Lung (tissue), 12 donors: ENCODE data around the gene DNASE1L2. TPM values are rescaled to one million over a fixed set of nuclear protein-coding genes. Genes with fewer than 3 reads are reported as not detected.

Experiments used
- ATAC-seq: fragments of 200-7000 bp; cut with Tn5 transposase; one replicate; pipeline ENCODE4 v1.9.1; 2020; ENCODE audit warnings: moderate number of reproducible peaks; ENCODE audit not compliant: insufficient read depth, low FRiP score
- DNase-seq, 3 donors: peaks; one replicate each; pipeline ENCODE4 v3.0.0-alpha.2; 2013 to 2017
- H3K27ac ChIP-seq, 2 donors: one replicate each; pipeline ENCODE4 v1.5.1; 2013; ENCODE audit warnings: mild to moderate bottlenecking in 2 of 2, moderate library complexity in 2 of 2, control low read depth in 1 of 2, inconsistent platforms in 1 of 2, low read depth in 1 of 2, low read length in 1 of 2
- H3K27me3 ChIP-seq, 3 donors: one replicate each; pipeline ENCODE4 v1.5.1; 2013; ENCODE audit warnings: low read length in 2 of 3; ENCODE audit not compliant: control insufficient read depth in 3 of 3, insufficient read depth in 3 of 3
- H3K36me3 ChIP-seq, 4 donors: one replicate each; pipeline ENCODE4 v1.5.1; 2013; ENCODE audit warnings: low read length in 4 of 4, mild to moderate bottlenecking in 1 of 4, moderate library complexity in 1 of 4; ENCODE audit not compliant: control insufficient read depth in 4 of 4, insufficient read depth in 4 of 4
- H3K4me1 ChIP-seq, 5 donors: one replicate each; pipeline ENCODE4 v1.5.1; 2013; ENCODE audit warnings: low read length in 5 of 5, mild to moderate bottlenecking in 2 of 5, moderate library complexity in 1 of 5; ENCODE audit not compliant: control insufficient read depth in 5 of 5, insufficient read depth in 5 of 5
- H3K4me3 ChIP-seq: one replicate; pipeline ENCODE4 v1.5.1; 2013; ENCODE audit warnings: mild to moderate bottlenecking, control low read depth, moderate library complexity
- H3K9ac ChIP-seq, 2 donors: one replicate each; pipeline ENCODE4 v1.5.1; 2013; ENCODE audit warnings: low read length in 2 of 2, control low read depth in 1 of 2; ENCODE audit not compliant: insufficient read depth in 1 of 2
- H3K9me3 ChIP-seq, 4 donors: one replicate each; pipeline ENCODE4 v1.5.1; 2013; ENCODE audit warnings: low read length in 3 of 4, mild to moderate bottlenecking in 1 of 4, moderate library complexity in 1 of 4; ENCODE audit not compliant: control insufficient read depth in 4 of 4, insufficient read depth in 3 of 4
- CTCF ChIP-seq: IDR thresholded peaks from 2 replicates; pipeline ENCODE4 v1.5.1; 2012; ENCODE audit warnings: mild to moderate bottlenecking; ENCODE audit errors: control extremely low read depth, extremely low read depth
- WGBS, 2 donors: extraction: QIAGEN DNeasy Blood & Tissue Kit; methylation state at CpG; one replicate each; pipeline ENCODE4 v1.1.7; 2013; 5-methylcytosine and 5-hydroxymethylcytosine counted together
- polyA plus RNA-seq, 2 donors: library from polyadenylated mRNA; stranded (reverse); fragments of 200-250 nt; gene quantifications; one replicate each; pipeline ENCODE4 v1.2.1, GENCODE V29; 2013
- total RNA-seq, 2 donors: library from RNA; depleted of rRNA in 1 of 2; stranded (reverse); fragments of >200 nt in 1 of 2; gene quantifications; one replicate each; pipeline ENCODE4 v1.2.1, GENCODE V29; 2014 to 2021
- donor health status: control.
- donor health status: control.
- donor health status: Bipolar disorder and iron deficiency.
- donor health status: healthy.
- donor health status: DM: yes; HTN: yes; CAD: no.

DNASE1L2 gene
- total and polyA plus RNA-seq, 4 donors, result 0.65 to 1.0 (median 0.70) TPM

- no peaks in the 10 kb centered on the region for H3K27me3 ChIP-seq
- 2% methylated on average over 83 to 88 of the region's 88 CpGs for WGBS, 2 donors
- peaks cover 0 to 18% (median 5%) of the 10 kb centered on the region in 5 donors for H3K4me1 ChIP-seq
- H3K9me3 ChIP-seq, result no peaks in the 10 kb centered on the region
- TF ChIP-seq CTCF, result peak; percentile 78
- peak; percentile 95 to 98 (median 97) for DNase-seq
- peaks cover 15 to 25% (median 20%) of the 10 kb centered on the region in 4 donors for H3K36me3 ChIP-seq
- peak within 1 kb of the TSS; percentile 87 to 96 for H3K27ac ChIP-seq
- H3K9ac ChIP-seq, result peak within 1 kb of the TSS; percentile 37 to 58
- peak within 1 kb of the TSS; percentile 71 for H3K4me3 ChIP-seq
- ATAC-seq, result peak; percentile 98
Observed at GRCh38 chr16:2251296-2252111, 15.3 kb downstream of the DNASE1L2 start, which contains the start of gene ECI1. Gene ECI1, minus strand, starts transcription at chr16:2251587. Its CDS starts 21 bp downstream, at chr16:2251566.

GRCh38 chr16:2252806-2253148 is 16.5 kb downstream of the DNASE1L2 start:
- ATAC-seq, result no peak
- Histone ChIP-seq H3K27ac (no peak overlapping the region), H3K4me3 (no peak overlapping the region), H3K27me3 (no peaks in the 10 kb centered on the region), H3K9me3 (no peaks in the 10 kb centered on the region), H3K4me1 (peaks cover 0 to 18% (median 5%) of the 10 kb centered on the region in 5 donors), H3K9ac (peak overlapping the region in 1 of 2 donors; percentile 23), H3K36me3 (peaks cover 18 to 34% (median 27%) of the 10 kb centered on the region in 4 donors)
- no peak for TF ChIP-seq CTCF
- no peak for DNase-seq
- 96 to 97% methylated on average over 7 of the region's 7 CpGs for WGBS, 2 donors

- 92 to 94% methylated on average over 11 of the region's 11 CpGs for WGBS, 2 donors
- Histone ChIP-seq H3K27ac (no peak overlapping the region), H3K9me3 (no peaks in the 10 kb centered on the region), H3K4me3 (no peak overlapping the region), H3K4me1 (peaks cover 0 to 18% (median 5%) of the 10 kb centered on the region in 5 donors), H3K27me3 (no peaks in the 10 kb centered on the region), H3K36me3 (peaks cover 21 to 37% (median 29%) of the 10 kb centered on the region in 4 donors), H3K9ac (no peak overlapping the region)
- TF ChIP-seq CTCF, result no peak
- ATAC-seq (no peak), DNase-seq (no peak)
Observed at GRCh38 chr16:2253293-2253692, 17.0 kb downstream of the DNASE1L2 start.
